Measurements from ENCODE around the gene DDOST.

Gene DDOST

GRCh38 chr1:20660847-20661206, 342 bp downstream of the DDOST start:
- Histone ChIP-seq H3K79me2 (ENCODE audit: insufficient read depth, low read length) (peaks cover 61% of the 10 kb centered on the region), H3K27me3 (ENCODE audit: insufficient read depth, low read length, poor library complexity) (no peaks in the 10 kb centered on the region), H3K27ac (ENCODE audit: low read length) (peak overlapping the region; percentile 76), H4K20me1 (ENCODE audit: insufficient read depth, low read length) (peaks cover 25% of the 10 kb centered on the region; the same call in 1 of the 2 replicates), H3K4me2 (ENCODE audit: insufficient read depth, low read length) (peak overlapping the region; percentile 84), H3K4me3 (ENCODE audit: low read depth in 1 of 2, low read length in 2 of 2) (peak overlapping the region; percentile 69 to 82), H3K9ac (ENCODE audit: low read depth, low read length) (peak overlapping the region; percentile 69), H3K9me3 (ENCODE audit: insufficient read depth, low read length, severe bottlenecking) (no peaks in the 10 kb centered on the region), H3K36me3 (ENCODE audit: insufficient read depth, low read length) (peaks cover 42% of the 10 kb centered on the region), H3K4me1 (ENCODE audit: insufficient read depth, low read length) (peaks cover 33% of the 10 kb centered on the region), H2AFZ (ENCODE audit: low read depth, low read length) (peak overlapping the region; percentile 73)
- DNase-seq (no peak), ATAC-seq (ENCODE audit: insufficient read depth, low read depth) (peak; percentile 0; the same call in 1 of the 3 replicates)
- TF ChIP-seq EZH2 (IDR thresholded peaks at IDR 0.05; ENCODE audit: borderline replicate concordance, low read depth, low read length, severe bottlenecking): no peak
- no peak for TF ChIP-seq CTCF (IDR thresholded peaks at IDR 0.05; ENCODE audit: borderline replicate concordance, extremely low read depth, low read length, poor library complexity, severe bottlenecking)

DNA sequence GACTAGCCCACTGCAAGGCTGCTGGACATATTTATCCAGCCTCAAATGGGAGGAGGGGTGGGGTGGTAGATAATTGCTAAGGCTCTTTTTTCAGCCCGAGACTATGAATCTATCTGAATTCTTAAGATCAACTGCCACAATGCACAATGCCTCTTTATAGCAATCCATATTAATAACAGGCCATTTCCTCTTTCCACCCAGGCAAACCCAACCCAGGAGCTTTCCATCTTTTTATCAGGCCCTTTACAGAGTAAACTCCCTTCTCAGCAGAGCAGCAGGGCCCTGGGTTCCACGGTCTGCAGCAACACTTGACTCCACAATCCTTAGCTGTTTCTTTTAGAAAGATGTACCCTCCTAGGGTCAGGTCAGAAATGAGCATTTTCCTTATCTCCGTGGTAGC, 806 bp downstream of the DDOST start:
- H3K79me2 ChIP-seq (ENCODE audit: insufficient read depth, low read length): peaks cover 61% of the 10 kb centered on the region
- H3K27me3 ChIP-seq (ENCODE audit: insufficient read depth, low read length, poor library complexity): no peaks in the 10 kb centered on the region
- H2AFZ ChIP-seq (ENCODE audit: low read depth, low read length): peak overlapping the region; percentile 73; the same call in 1 of the 2 replicates
- peak overlapping the region; percentile 69 for H3K9ac ChIP-seq (ENCODE audit: low read depth, low read length)
- H4K20me1 ChIP-seq (ENCODE audit: insufficient read depth, low read length): peaks cover 29% of the 10 kb centered on the region
- no peaks in the 10 kb centered on the region for H3K9me3 ChIP-seq (ENCODE audit: insufficient read depth, low read length, severe bottlenecking)
- H3K27ac ChIP-seq (ENCODE audit: low read length): peak overlapping the region; percentile 76
- H3K4me1 ChIP-seq (ENCODE audit: insufficient read depth, low read length): peaks cover 32% of the 10 kb centered on the region
- ATAC-seq (ENCODE audit: insufficient read depth, low read depth): no peak
- peaks cover 46% of the 10 kb centered on the region for H3K36me3 ChIP-seq (ENCODE audit: insufficient read depth, low read length)
- H3K4me3 ChIP-seq (ENCODE audit: low read depth in 1 of 2, low read length in 2 of 2): peak overlapping the region; percentile 69 to 82
- TF ChIP-seq CTCF (IDR thresholded peaks at IDR 0.05; ENCODE audit: borderline replicate concordance, extremely low read depth, low read length, poor library complexity, severe bottlenecking) (no peak), EZH2 (IDR thresholded peaks at IDR 0.05; ENCODE audit: borderline replicate concordance, low read depth, low read length, severe bottlenecking) (no peak)
- no peak for DNase-seq
- peak overlapping the region; percentile 84 for H3K4me2 ChIP-seq (ENCODE audit: insufficient read depth, low read length)

DNA sequence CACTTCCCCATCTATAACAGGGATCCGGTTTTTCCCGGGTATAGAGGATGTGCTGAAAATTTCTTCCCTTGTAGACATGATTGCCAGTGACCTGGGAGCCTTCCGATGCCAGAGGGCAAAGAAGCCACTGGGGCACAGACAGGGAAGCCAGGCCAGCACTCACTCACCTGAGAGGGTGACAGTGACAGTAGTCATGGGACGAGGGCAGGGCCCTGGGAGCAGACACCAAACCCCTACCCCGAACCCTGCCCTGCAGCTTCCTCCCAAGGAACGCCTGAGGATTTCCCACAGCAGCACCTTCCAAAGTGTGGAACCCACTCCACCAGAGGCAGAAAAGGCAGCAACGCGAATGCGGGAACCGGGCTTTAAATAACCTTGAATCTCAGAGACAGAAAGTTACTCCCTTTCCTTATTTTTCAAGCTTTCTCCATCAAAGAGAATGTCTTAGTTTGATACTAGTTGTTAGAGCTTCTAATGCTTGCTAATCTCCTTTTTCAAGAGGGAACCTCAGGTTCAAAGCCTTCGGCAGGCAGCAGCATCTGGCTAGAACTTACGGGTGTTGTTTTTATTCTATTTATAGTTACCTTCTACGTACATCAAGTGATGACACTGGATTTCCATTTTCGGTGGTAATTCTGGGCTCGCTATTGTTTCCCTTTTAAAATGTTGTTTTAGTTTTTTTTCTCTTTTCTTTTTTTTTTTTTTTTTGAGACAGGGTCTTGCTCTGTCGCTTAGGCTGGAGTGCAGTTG, 2.8 kb downstream of the DDOST start:
- no peak overlapping the region for H3K4me3 ChIP-seq (ENCODE audit: low read depth in 1 of 2, low read length in 2 of 2)
- H3K79me2 ChIP-seq (ENCODE audit: insufficient read depth, low read length): peaks cover 61% of the 10 kb centered on the region
- no peak overlapping the region; the same call in 1 of the 2 replicates for H3K9ac ChIP-seq (ENCODE audit: low read depth, low read length)
- peaks cover 32% of the 10 kb centered on the region for H3K4me1 ChIP-seq (ENCODE audit: insufficient read depth, low read length)
- H3K27me3 ChIP-seq (ENCODE audit: insufficient read depth, low read length, poor library complexity): no peaks in the 10 kb centered on the region
- no peak overlapping the region for H3K27ac ChIP-seq (ENCODE audit: low read length)
- TF ChIP-seq CTCF (IDR thresholded peaks at IDR 0.05; ENCODE audit: borderline replicate concordance, extremely low read depth, low read length, poor library complexity, severe bottlenecking): no peak
- TF ChIP-seq EZH2 (IDR thresholded peaks at IDR 0.05; ENCODE audit: borderline replicate concordance, low read depth, low read length, severe bottlenecking): no peak
- peaks cover 64% of the 10 kb centered on the region for H3K36me3 ChIP-seq (ENCODE audit: insufficient read depth, low read length)
- H2AFZ ChIP-seq (ENCODE audit: low read depth, low read length): no peak overlapping the region
- no peaks in the 10 kb centered on the region for H3K9me3 ChIP-seq (ENCODE audit: insufficient read depth, low read length, severe bottlenecking)
- peaks cover 38% of the 10 kb centered on the region for H4K20me1 ChIP-seq (ENCODE audit: insufficient read depth, low read length)
- DNase-seq: no peak
- no peak overlapping the region for H3K4me2 ChIP-seq (ENCODE audit: insufficient read depth, low read length)
- ATAC-seq (ENCODE audit: insufficient read depth, low read depth): no peak
